ENCODE results near the gene PTPRO.
A peak's percentile ranks its signal among the peaks of the same experiment; 100 is the strongest.

The PTPRO gene

GRCh38 chr12:15592934-15593333, 270.6 kb downstream of the PTPRO start:
- TF ChIP-seq CTCF (IDR thresholded peaks at IDR 0.05; ENCODE audit: low read depth, low read length): peak; percentile 27
- peak in 1 of 2 donors; percentile 31 for DNase-seq (ENCODE audit: low read depth in 2 of 2)
- H3K4me3 ChIP-seq (replicated peaks in 1 of 2; ENCODE audit: low read depth in 2 of 2, low read length in 2 of 2): no peak overlapping the region

GRCh38 chr12:15596174-15596573, 273.9 kb downstream of the PTPRO start:
- TF ChIP-seq CTCF (IDR thresholded peaks at IDR 0.05; ENCODE audit: low read depth, low read length): no peak
- H3K4me3 ChIP-seq (replicated peaks in 1 of 2; ENCODE audit: low read depth in 2 of 2, low read length in 2 of 2): no peak overlapping the region
- no peak for DNase-seq (ENCODE audit: low read depth in 2 of 2)

- TF ChIP-seq CTCF (IDR thresholded peaks at IDR 0.05; ENCODE audit: low read depth, low read length): no peak
- H3K4me3 ChIP-seq (replicated peaks in 1 of 2; ENCODE audit: low read depth in 2 of 2, low read length in 2 of 2): no peak overlapping the region
- no peak for DNase-seq (ENCODE audit: low read depth in 2 of 2)
Measured at GRCh38 chr12:15597125-15597830, 275.0 kb downstream of the PTPRO start.

- no peak for TF ChIP-seq CTCF (IDR thresholded peaks at IDR 0.05; ENCODE audit: low read depth, low read length)
- no peak overlapping the region for H3K4me3 ChIP-seq (replicated peaks in 1 of 2; ENCODE audit: low read depth in 2 of 2, low read length in 2 of 2)
- peak; percentile 92 to 97 for DNase-seq (ENCODE audit: low read depth in 2 of 2)
Measured at GRCh38 chr12:15599266-15600037, 277.1 kb downstream of the PTPRO start.

GRCh38 chr12:15600223-15600935, 278.1 kb downstream of the PTPRO start:
- H3K4me3 ChIP-seq (replicated peaks in 1 of 2; ENCODE audit: low read depth in 2 of 2, low read length in 2 of 2): no peak overlapping the region
- TF ChIP-seq CTCF (IDR thresholded peaks at IDR 0.05; ENCODE audit: low read depth, low read length): no peak
- peak in 1 of 2 donors; percentile 47 for DNase-seq (ENCODE audit: low read depth in 2 of 2)

GRCh38 chr12:15601210-15601800, 279.0 kb downstream of the PTPRO start:
- peak; percentile 72 to 96 for DNase-seq (ENCODE audit: low read depth in 2 of 2)
- no peak overlapping the region for H3K4me3 ChIP-seq (replicated peaks in 1 of 2; ENCODE audit: low read depth in 2 of 2, low read length in 2 of 2)
- no peak for TF ChIP-seq CTCF (IDR thresholded peaks at IDR 0.05; ENCODE audit: low read depth, low read length)
